ENCODE data around the gene ITGAD.

ITGAD gene

GRCh38 chr16:31365131-31365865 lies 27.8 kb upstream of the ITGAD start:
- DNase-seq (ENCODE audit: low spot score) = no peak

- DNase-seq (ENCODE audit: low spot score) = no peak
Measured at GRCh38 chr16:31367853-31368252, 25.3 kb upstream of the ITGAD start.

GRCh38 chr16:31371008-31371407 lies 22.1 kb upstream of the ITGAD start:
- no peak for DNase-seq (ENCODE audit: low spot score)

- DNase-seq (ENCODE audit: low spot score) = no peak
Measured at GRCh38 chr16:31371619-31372484, 21.3 kb upstream of the ITGAD start.

- no peak for DNase-seq (ENCODE audit: low spot score)
Measured at GRCh38 chr16:31373235-31373634, 19.9 kb upstream of the ITGAD start.

GRCh38 chr16:31375231-31375630 lies 17.9 kb upstream of the ITGAD start:
- no peak for DNase-seq (ENCODE audit: low spot score)

- no peak for DNase-seq (ENCODE audit: low spot score)
Measured at GRCh38 chr16:31376705-31377104, 16.4 kb upstream of the ITGAD start.

GRCh38 chr16:31377210-31377903 lies 15.8 kb upstream of the ITGAD start:
- no peak for DNase-seq (ENCODE audit: low spot score)

GRCh38 chr16:31380201-31380600 lies 12.9 kb upstream of the ITGAD start:
- DNase-seq (ENCODE audit: low spot score) = no peak

- DNase-seq (ENCODE audit: low spot score) = no peak
Measured at GRCh38 chr16:31382485-31383161, 10.5 kb upstream of the ITGAD start.

GRCh38 chr16:31385680-31386079 lies 7.5 kb upstream of the ITGAD start:
- DNase-seq (ENCODE audit: low spot score) = no peak

GRCh38 chr16:31386157-31386984 lies 6.8 kb upstream of the ITGAD start:
- DNase-seq (ENCODE audit: low spot score) = no peak

GRCh38 chr16:31388535-31388934 lies 4.6 kb upstream of the ITGAD start:
- DNase-seq (ENCODE audit: low spot score) = no peak

- no peak for DNase-seq (ENCODE audit: low spot score)
Measured at GRCh38 chr16:31390504-31391041, 2.6 kb upstream of the ITGAD start.

- no peak for DNase-seq (ENCODE audit: low spot score)
Measured at GRCh38 chr16:31395647-31396046, 2.5 kb downstream of the ITGAD start.

GRCh38 chr16:31397096-31397660 lies 4.0 kb downstream of the ITGAD start:
- no peak for DNase-seq (ENCODE audit: low spot score)

- no peak for DNase-seq (ENCODE audit: low spot score)
Measured at GRCh38 chr16:31397701-31398100, 4.6 kb downstream of the ITGAD start.

- DNase-seq (ENCODE audit: low spot score) = no peak
Measured at GRCh38 chr16:31400191-31400590, 7.1 kb downstream of the ITGAD start.

GRCh38 chr16:31401436-31401835 lies 8.3 kb downstream of the ITGAD start:
- DNase-seq (ENCODE audit: low spot score) = no peak

GRCh38 chr16:31402687-31403086 lies 9.6 kb downstream of the ITGAD start:
- no peak for DNase-seq (ENCODE audit: low spot score)
